Stomach (tissue), 9 donors: ENCODE data around the gene NRG3. TPM values are rescaled to one million over a fixed set of nuclear protein-coding genes. Genes with fewer than 3 reads are reported as not detected.
A peak's percentile ranks its signal among the peaks of the same experiment; 100 is the strongest.

Experiments
- DNase-seq, 2 donors: peaks; one replicate each; pipeline versions ENCODE4 v3.0.0 to v3.0.0-alpha.2; 2013 to 2019
- H3K27ac ChIP-seq, 5 donors: fragments of 200-600 bp in 4 of 5; sonication (generic) in 4 of 5; one replicate each; pipeline ENCODE4 v1.5.1; 2013 to 2019; ENCODE audit warnings: mild to moderate bottlenecking in 1 of 5, moderate library complexity in 1 of 5
- H3K27me3 ChIP-seq, 3 donors: fragments of 200-600 bp; sonication (generic); one replicate each; pipeline ENCODE4 v1.5.1; 2017 to 2019; ENCODE audit warnings: mixed run types in 1 of 3
- H3K36me3 ChIP-seq, 4 donors: fragments of 200-600 bp; sonication (generic); 1 replicate in 3 of 4; 2 replicates in 1 of 4; pipeline ENCODE4 v1.5.1; 2016 to 2019
- H3K4me1 ChIP-seq, 4 donors: fragments of 200-600 bp; sonication (generic); one replicate each; pipeline ENCODE4 v1.5.1; 2016 to 2019
- H3K4me3 ChIP-seq, 4 donors: fragments of 200-600 bp; sonication (generic) in 3 of 4; one replicate each; pipeline ENCODE4 v1.5.1; 2016 to 2019; ENCODE audit warnings: mild to moderate bottlenecking in 1 of 4
- H3K9me3 ChIP-seq, 4 donors: fragments of 200-600 bp; sonication (generic); one replicate each; pipeline ENCODE4 v1.5.1; 2016 to 2019
- CTCF ChIP-seq, 7 experiments: fragments of 450-650 bp in 4 of 7; fragments of 200-600 bp in 3 of 7; sonication (generic) in 3 of 7; IDR thresholded peaks; one replicate each; pipeline ENCODE4 v1.5.1; 2016 to 2019; ENCODE audit warnings: antibody characterized with exemption in 7 of 7, control low read depth in 2 of 7, mild to moderate bottlenecking in 1 of 7
- EP300 ChIP-seq: sonication (generic); formaldehyde crosslinking; IDR thresholded peaks from one replicate; pipeline ENCODE4 v1.6.1; 2017; ENCODE audit warnings: antibody characterized with exemption
- POLR2A ChIP-seq, 4 donors: fragments of 450-650 bp; IDR thresholded peaks; one replicate each; pipeline ENCODE4 v1.6.1; 2016; ENCODE audit warnings: antibody characterized with exemption in 4 of 4, control low read depth in 2 of 4, mild to moderate bottlenecking in 1 of 4, moderate library complexity in 1 of 4
- POLR2AphosphoS5 ChIP-seq, 3 donors: sonication (generic); formaldehyde crosslinking; IDR thresholded peaks; one replicate each; pipeline ENCODE4 v1.6.1; 2016; ENCODE audit warnings: antibody characterized with exemption in 3 of 3
- whole genome bisulfite sequencing, 5 donors: extraction: QIAGEN DNeasy Blood & Tissue Kit in 3 of 5; methylation state at CpG; one replicate each; pipeline versions ENCODE4 v1.1.5 to v1.1.7; 2013 to 2018; 5-methylcytosine and 5-hydroxymethylcytosine counted together
- intact Hi-C: fragments of 100-400 bp; cut with DNase I; formaldehyde crosslinking; loops from one replicate; pipeline ENCODE4 v1.15.1; 2023; ENCODE audit warnings: low total_unique reads
- polyA plus RNA-seq, 3 donors: library from polyadenylated mRNA; stranded (reverse); fragments of 200-250 nt; gene quantifications; one replicate each; pipeline ENCODE4 v1.2.3, GENCODE V29; 2013
- total RNA-seq, 5 donors: library from RNA; depleted of rRNA; stranded (reverse); fragments of >200 nt; gene quantifications; one replicate each; pipeline versions ENCODE4 v1.1.0 to v1.2.3, GENCODE V29; 2014 to 2016
- donor health status: healthy with polysubstance abuse.
- donor health status: Bipolar disorder and iron deficiency.
- donor health status: healthy.

NRG3 gene
- total and polyA plus RNA-seq, 8 donors = 0.08 to 2.5 (median 0.52) TPM; not detected in 4

DNA sequence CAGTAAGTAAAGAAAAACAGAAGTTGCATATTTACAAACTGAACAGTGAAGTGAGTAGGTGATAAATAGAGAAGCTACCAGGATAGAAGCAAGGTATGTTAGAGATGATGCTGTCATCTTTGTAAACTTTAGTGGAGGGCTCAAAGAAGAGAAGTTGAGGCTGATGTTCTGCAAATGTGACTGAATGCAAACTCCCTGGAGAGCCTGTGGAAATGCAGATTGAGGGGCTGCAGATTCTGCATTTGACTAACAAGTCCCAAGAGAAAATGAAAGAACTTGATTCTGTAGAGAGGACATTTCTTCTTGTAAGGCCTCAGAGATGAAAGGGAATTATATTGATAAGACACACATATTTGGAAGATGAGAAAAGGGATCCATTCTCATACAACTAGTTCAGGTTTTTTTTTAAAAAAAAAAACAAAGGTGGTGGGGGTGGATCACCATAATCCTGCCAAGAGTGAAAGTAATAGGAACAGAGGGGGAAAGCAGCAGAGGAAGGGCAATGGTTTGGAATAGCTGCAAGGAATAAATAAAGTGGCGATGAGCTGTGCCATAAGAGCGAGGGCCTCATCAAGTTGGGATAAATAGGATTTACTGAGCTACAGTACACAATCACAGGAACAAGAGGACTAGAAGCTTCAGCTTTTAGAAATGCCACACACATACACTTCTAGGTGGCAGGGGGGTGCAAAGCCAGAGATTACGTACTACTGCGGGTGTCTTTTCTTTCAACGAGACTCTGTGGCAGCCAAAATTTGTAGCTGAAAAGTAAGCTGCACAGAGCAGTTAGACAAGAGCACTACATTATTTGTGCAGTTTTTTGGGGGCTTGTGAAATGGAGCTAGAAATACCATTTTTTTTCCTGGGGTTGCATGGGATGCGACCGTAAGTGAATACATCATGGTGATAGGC is 778.5 kb downstream of the NRG3 start:
- intact Hi-C loops = no loop called here
- TF ChIP-seq CTCF (IDR thresholded peaks at IDR 0.05) (no peak), POLR2A (IDR thresholded peaks at IDR 0.05) (no peak)
- no peak overlapping the region for H3K4me3 ChIP-seq
- no peak overlapping the region for H3K27ac ChIP-seq
- no peaks in the 10 kb centered on the region for H3K27me3 ChIP-seq
- H3K9me3 ChIP-seq = peaks cover 0 to 8% (median 3%) of the 10 kb centered on the region in 4 donors
- DNase-seq = no peak
- no peaks in the 10 kb centered on the region for H3K4me1 ChIP-seq
- no peaks in the 10 kb centered on the region for H3K36me3 ChIP-seq
- 80 to 88% (median 81%) methylated on average over 7 of the region's 7 CpGs for WGBS, 5 donors

DNA sequence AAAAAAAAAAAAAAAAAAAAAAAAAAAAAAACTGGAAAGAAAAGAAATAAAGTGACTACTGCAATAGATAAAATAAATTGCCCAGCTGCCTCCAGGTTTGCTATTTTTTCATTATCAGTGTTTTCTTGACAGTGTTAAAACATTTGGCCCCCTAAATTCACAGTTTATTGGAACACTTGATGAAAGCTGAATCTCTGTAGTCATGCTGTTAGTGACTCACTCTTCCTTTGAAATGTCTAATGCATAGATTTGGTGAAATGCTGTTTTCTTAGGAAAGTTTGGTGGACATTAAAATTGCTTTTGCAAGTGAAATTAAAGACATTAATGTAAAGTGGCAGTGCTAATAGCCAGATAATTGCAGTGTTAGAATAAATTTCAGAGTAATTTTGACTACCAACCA is 785.2 kb downstream of the NRG3 start:
- Histone ChIP-seq H3K27me3 (no peaks in the 10 kb centered on the region), H3K36me3 (no peaks in the 10 kb centered on the region), H3K4me1 (no peaks in the 10 kb centered on the region), H3K27ac (no peak overlapping the region), H3K9me3 (no peaks in the 10 kb centered on the region), H3K4me3 (no peak overlapping the region)
- TF ChIP-seq POLR2AphosphoS5 (IDR thresholded peaks at IDR 0.05) = no peak
- no peak for TF ChIP-seq POLR2A (IDR thresholded peaks at IDR 0.05)
- TF ChIP-seq EP300 = no peak
- TF ChIP-seq CTCF (IDR thresholded peaks at IDR 0.05) = no peak
- DNase-seq = no peak
- intact Hi-C loops = no loop called here

- Histone ChIP-seq H3K9me3 (no peaks in the 10 kb centered on the region), H3K27ac (no peak overlapping the region), H3K36me3 (no peaks in the 10 kb centered on the region), H3K27me3 (no peaks in the 10 kb centered on the region), H3K4me1 (no peaks in the 10 kb centered on the region), H3K4me3 (no peak overlapping the region)
- TF ChIP-seq POLR2AphosphoS5 (IDR thresholded peaks at IDR 0.05) (no peak), POLR2A (IDR thresholded peaks at IDR 0.05) (no peak), EP300 (no peak), CTCF (IDR thresholded peaks at IDR 0.05) (no peak)
- 3 to 20% (median 7%) methylated on average over 1 of the region's 1 CpG for WGBS, 5 donors
- intact Hi-C loops = no loop called here
- peak in 1 of 2 donors; percentile 12 for DNase-seq
These were observed 786.0 kb downstream of the NRG3 start for GRCh38 chr10:82660986-82661385.

GRCh38 chr10:82661701-82662100 is 786.7 kb downstream of the NRG3 start:
- 78 to 90% (median 85%) methylated on average over 5 of the region's 5 CpGs for WGBS, 5 donors
- peak in 1 of 2 donors; percentile 16 for DNase-seq
- intact Hi-C loops = no loop called here
- no peaks in the 10 kb centered on the region for H3K36me3 ChIP-seq
- no peaks in the 10 kb centered on the region for H3K4me1 ChIP-seq
- TF ChIP-seq CTCF (IDR thresholded peaks at IDR 0.05) = no peak
- no peak for TF ChIP-seq EP300
- TF ChIP-seq POLR2A (IDR thresholded peaks at IDR 0.05) = no peak
- no peak for TF ChIP-seq POLR2AphosphoS5 (IDR thresholded peaks at IDR 0.05)
- no peaks in the 10 kb centered on the region for H3K27me3 ChIP-seq
- no peaks in the 10 kb centered on the region for H3K9me3 ChIP-seq
- H3K4me3 ChIP-seq = no peak overlapping the region
- no peak overlapping the region for H3K27ac ChIP-seq
